Smooth muscle cell (in vitro differentiated cells): ENCODE data around the gene MISP3. TPM values are rescaled to one million over a fixed set of nuclear protein-coding genes. Genes with fewer than 3 reads are reported as not detected.

Experiments used
- DNase-seq: peaks from one replicate; lab custom pipeline; 2025; ENCODE audit not compliant: unreplicated experiment; lab: John Stamatoyannopoulos, UW
- H2AFZ ChIP-seq: fragments of 200-600 bp; sonication (generic); 2 replicates; pipeline ENCODE4 v1.6.0; 2016; ENCODE audit warnings: antibody characterized with exemption, low read depth, mild to moderate bottlenecking
- H3F3A ChIP-seq: fragments of 200-600 bp; sonication (generic); 2 replicates; pipeline ENCODE4 v1.6.0; 2017; ENCODE audit warnings: antibody characterized with exemption, low read depth
- H3K27ac ChIP-seq: fragments of 200-600 bp; sonication (generic); 2 replicates; pipeline ENCODE4 v1.5.1; 2016; ENCODE audit warnings: low read depth, mild to moderate bottlenecking
- H3K27me3 ChIP-seq: fragments of 200-600 bp; sonication (generic); 2 replicates; pipeline ENCODE4 v1.6.1; 2016; ENCODE audit warnings: low read depth, mild to moderate bottlenecking
- H3K36me3 ChIP-seq: fragments of 200-600 bp; sonication (generic); 2 replicates; pipeline ENCODE4 v1.5.1; 2016; ENCODE audit warnings: low read depth
- H3K4me1 ChIP-seq: fragments of 200-600 bp; sonication (generic); 2 replicates; pipeline ENCODE4 v1.5.1; 2016; ENCODE audit warnings: low read depth
- H3K4me2 ChIP-seq: fragments of 200-600 bp; sonication (generic); 2 replicates; pipeline ENCODE4 v1.6.0; 2016; ENCODE audit warnings: mild to moderate bottlenecking
- H3K4me3 ChIP-seq: fragments of 200-600 bp; sonication (generic); 2 replicates; pipeline ENCODE4 v1.5.1; 2016; ENCODE audit warnings: mild to moderate bottlenecking
- H3K79me2 ChIP-seq: fragments of 200-600 bp; sonication (generic); 2 replicates; pipeline ENCODE4 v1.6.0; 2016; ENCODE audit warnings: low read depth, mild to moderate bottlenecking
- H3K9ac ChIP-seq: fragments of 200-600 bp; sonication (generic); 2 replicates; pipeline ENCODE4 v1.6.0; 2016; ENCODE audit warnings: low read depth
- H3K9me3 ChIP-seq: fragments of 200-600 bp; sonication (generic); replicated peaks from 2 replicates; pipeline ENCODE4 v1.5.1; 2016; ENCODE audit warnings: low read depth
- H4K20me1 ChIP-seq: fragments of 200-600 bp; sonication (generic); 2 replicates; pipeline ENCODE4 v1.6.0; 2016; ENCODE audit warnings: low read depth
- CTCF ChIP-seq: fragments of 200-600 bp; sonication (generic); IDR thresholded peaks from 2 replicates; pipeline ENCODE4 v1.5.1; 2017; ENCODE audit warnings: borderline replicate concordance, mild to moderate bottlenecking, antibody characterized with exemption; ENCODE audit not compliant: insufficient read depth, poor library complexity, severe bottlenecking
- WGBS: methylation state at CpG from one replicate; pipeline ENCODE4 v1.1.7; 2016; ENCODE audit warnings: low lambda C conversion rate; 5-methylcytosine and 5-hydroxymethylcytosine counted together
- polyA plus RNA-seq: library from polyadenylated mRNA; unstranded; fragments of >200 nt; fragmentation: Nextera tagmentation; extraction: Ambion mirVana; gene quantifications from 2 replicates; pipeline ENCODE4 v1.2.1, GENCODE V29; 2016
- total RNA-seq: library from RNA; depleted of rRNA; stranded (reverse); fragments of >200 nt; gene quantifications from 2 replicates; pipeline ENCODE4 v1.2.3, GENCODE V29; 2014

The MISP3 gene
- total and polyA plus RNA-seq, 2 experiments from 2014 or later, result 0.61 to 2.4 TPM

- 35% methylated on average over 6 of the region's 6 CpGs for WGBS
- peak overlapping the region; percentile 82 for H3K9ac ChIP-seq
- no peak overlapping the region for H3K27ac ChIP-seq
- peaks cover 27% of the 10 kb centered on the region for H3K4me1 ChIP-seq
- no peak for TF ChIP-seq CTCF
- peaks cover 44% of the 10 kb centered on the region for H3K79me2 ChIP-seq
- peak overlapping the region; percentile 94 for H3K4me2 ChIP-seq
- no peaks in the 10 kb centered on the region for H3K9me3 ChIP-seq
- peaks cover 43% of the 10 kb centered on the region for H4K20me1 ChIP-seq
- DNase-seq, result no peak
- H2AFZ ChIP-seq, result no peak overlapping the region
- H3K4me3 ChIP-seq, result peak overlapping the region; percentile 77
- no peaks in the 10 kb centered on the region for H3K27me3 ChIP-seq
- no peaks in the 10 kb centered on the region for H3K36me3 ChIP-seq
- H3F3A ChIP-seq, result peaks cover 11% of the 10 kb centered on the region
Measured at GRCh38 chr19:14116525-14116917, 43.9 kb downstream of the MISP3 start.

GRCh38 chr19:14116918-14117578, 44.5 kb downstream of the MISP3 start:
- H2AFZ ChIP-seq, result no peak overlapping the region
- H3K27ac ChIP-seq, result no peak overlapping the region
- under 1% methylated on average over 18 of the region's 33 CpGs for WGBS
- peak overlapping the region; percentile 94 for H3K4me2 ChIP-seq
- no peaks in the 10 kb centered on the region for H3K9me3 ChIP-seq
- peaks cover 11% of the 10 kb centered on the region for H3F3A ChIP-seq
- peaks cover 44% of the 10 kb centered on the region for H3K79me2 ChIP-seq
- H3K27me3 ChIP-seq, result no peaks in the 10 kb centered on the region
- peaks cover 27% of the 10 kb centered on the region for H3K4me1 ChIP-seq
- H3K4me3 ChIP-seq, result peak overlapping the region; percentile 77
- TF ChIP-seq CTCF, result no peak
- peak overlapping the region; percentile 82 for H3K9ac ChIP-seq
- H3K36me3 ChIP-seq, result no peaks in the 10 kb centered on the region
- H4K20me1 ChIP-seq, result peaks cover 43% of the 10 kb centered on the region
- DNase-seq, result no peak

GRCh38 chr19:14117668-14118164, 45.1 kb downstream of the MISP3 start, which contains the start of gene PRKACA:
TSS of gene PRKACA (minus strand) at chr19:14117762. CDS start at chr19:14117547, 215 bp downstream.
- WGBS, result 0% methylated on average over 31 of the region's 67 CpGs
- Histone ChIP-seq H3K4me2 (peak within 1 kb of the TSS; percentile 95), H3K27me3 (no peaks in the 10 kb centered on the region), H3K9ac (peak within 1 kb of the TSS; percentile 82), H3K79me2 (peaks cover 44% of the 10 kb centered on the region), H3F3A (peaks cover 11% of the 10 kb centered on the region), H3K36me3 (no peaks in the 10 kb centered on the region), H3K4me3 (peak within 1 kb of the TSS; percentile 77), H3K4me1 (peaks cover 23% of the 10 kb centered on the region), H3K27ac (peak within 1 kb of the TSS; percentile 73), H4K20me1 (peaks cover 39% of the 10 kb centered on the region), H2AFZ (peak within 1 kb of the TSS; percentile 77), H3K9me3 (no peaks in the 10 kb centered on the region)
- peak; percentile 95 for DNase-seq
- TF ChIP-seq CTCF, result no peak
